NCI-H2171 treated with DMSO at 0.1 percent for 48 hours (cell line): ENCODE data around the gene LGALS7.
"Not testable (repeated sequence)": the region's sequence is repeated elsewhere in the genome, so short reads cannot be mapped to it uniquely, and the experiment has no call there.

Experiments used
- DNase-seq: peaks from one replicate; lab custom pipeline; 2025; lab: John Stamatoyannopoulos, UW

LGALS7 gene

DNA sequence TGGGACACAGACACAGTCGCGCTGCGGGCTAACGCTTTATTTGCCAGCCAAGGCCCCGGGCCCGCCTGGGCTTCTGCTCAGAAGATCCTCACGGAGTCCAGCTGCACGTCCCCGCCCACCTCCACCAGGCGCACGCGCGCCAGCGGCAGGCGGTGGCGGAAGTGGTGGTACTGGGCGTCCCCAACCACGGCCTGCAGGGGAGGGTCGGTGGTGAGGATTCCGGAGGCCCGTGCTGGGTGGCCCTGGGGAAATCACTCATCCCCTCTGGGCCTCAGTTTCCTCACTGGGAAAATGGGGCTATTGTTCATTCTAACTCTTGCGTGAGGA lies 2.4 kb downstream of the LGALS7 start:
- DNase-seq = not testable (repeated sequence)

DNA sequence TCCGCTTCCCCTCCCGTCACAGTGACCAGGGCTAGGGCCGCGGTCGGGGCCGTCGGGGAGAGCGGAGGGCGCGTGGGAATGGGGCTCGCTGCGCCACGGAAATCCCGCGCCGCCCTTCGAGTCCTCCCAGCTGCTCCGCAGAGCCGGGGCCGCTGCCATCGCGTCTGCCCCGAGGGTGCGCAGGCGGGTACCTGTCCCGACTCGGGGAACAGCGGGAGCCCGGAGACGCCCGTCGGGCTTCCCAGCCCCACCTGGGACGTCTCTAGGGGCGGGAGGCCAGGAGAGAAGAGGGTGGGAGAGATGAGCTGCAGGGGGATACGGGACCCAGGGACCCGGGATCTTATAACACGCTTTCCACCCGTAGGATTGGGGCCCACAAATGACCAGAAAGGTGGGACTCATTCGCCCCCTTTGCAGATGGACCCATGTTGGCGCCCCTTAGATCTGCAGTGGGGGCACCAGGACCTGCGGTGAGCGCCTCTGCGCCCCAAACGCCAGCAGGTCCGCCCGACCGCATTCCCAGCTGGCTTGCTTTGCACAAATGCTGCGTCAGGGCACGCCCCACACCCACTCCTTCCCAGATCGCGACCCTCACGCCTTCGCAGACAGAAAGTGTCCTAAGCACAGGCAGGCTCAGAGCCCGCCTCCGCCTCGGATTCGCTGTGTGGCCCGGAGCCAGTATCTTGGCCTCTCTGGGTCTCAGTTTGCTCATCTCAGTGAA lies 2.9 kb downstream of the LGALS7 start:
- not testable (repeated sequence) for DNase-seq

DNA sequence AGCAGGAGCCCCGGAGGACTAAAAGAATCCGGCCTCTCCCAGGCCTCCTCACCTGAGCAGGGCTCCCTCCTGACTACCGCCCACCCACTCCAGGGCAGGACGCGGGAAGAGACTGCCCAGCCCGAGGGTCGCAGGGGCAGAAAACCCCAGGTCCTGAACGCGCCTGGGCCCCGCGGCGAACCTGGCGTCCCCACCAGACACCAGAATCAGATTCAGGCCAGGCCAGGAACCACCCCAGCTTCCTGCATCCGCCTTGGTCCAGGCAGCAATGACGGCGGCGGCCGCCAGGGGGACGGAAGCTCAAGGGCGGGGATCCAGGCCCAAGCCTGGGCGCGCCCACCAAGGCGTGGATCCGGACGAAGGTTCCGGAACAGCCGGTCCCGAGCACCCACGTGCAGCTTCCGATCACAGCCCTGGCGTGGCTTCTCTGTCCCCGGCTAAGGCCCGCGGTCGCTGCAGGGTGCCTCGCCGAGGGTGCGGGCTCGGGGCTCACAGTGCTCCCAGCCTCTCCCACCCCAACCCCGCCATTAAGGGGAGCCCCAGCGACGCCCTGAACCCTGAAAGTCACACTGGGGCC lies 3.6 kb downstream of the LGALS7 start:
- DNase-seq = no peak

DNA sequence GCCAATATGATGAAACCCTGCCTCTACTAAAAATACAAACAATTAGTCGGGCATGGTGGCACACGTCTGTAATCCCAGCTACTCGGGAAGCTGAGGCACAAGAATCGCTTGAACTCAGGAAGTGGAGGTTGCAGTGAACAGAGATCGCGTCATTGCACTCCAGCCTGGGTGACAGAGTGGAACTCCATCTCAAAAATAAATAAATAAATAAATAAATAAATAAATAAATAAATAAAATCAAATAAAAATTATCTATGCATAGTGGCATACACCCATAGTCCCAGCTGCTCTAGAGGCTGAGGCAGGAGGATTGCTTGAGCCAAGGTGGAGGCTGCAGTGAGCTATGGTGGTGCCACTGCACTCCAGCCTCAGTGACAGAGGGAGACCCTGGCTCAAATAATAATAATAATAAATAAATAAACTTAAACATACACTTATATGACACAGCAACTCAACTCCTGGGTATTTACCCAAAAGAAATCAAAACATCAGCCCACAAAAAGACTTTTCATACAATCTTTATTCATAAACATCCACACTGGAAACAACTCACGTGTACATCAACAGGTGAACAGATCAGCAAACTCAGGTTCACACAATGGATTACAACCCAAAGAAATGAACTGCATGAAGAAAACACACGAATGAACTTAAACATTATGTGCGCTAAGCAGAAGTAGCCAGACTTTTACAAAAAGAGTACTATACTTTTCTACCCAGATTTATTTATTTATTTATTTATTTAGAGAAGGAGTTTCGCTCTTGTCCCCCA lies 6.9 kb downstream of the LGALS7 start:
- no peak for DNase-seq

DNA sequence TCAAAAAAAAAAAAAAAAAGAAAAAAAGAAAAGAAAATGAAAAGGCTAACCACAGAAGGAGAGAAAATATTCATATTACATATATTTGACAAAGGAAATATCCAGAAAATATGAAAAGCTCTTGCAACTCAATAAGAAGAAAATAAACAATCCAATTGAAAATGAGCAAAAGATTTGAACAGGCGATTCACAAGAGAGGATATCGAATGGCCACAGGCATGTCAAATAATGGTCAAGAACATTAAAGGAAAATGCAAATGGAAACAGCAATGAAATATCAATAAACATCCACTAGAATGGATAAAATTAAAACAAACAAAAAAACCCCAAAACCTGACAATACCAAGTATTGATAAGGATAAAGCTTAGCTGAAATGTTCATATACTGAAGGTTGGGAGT lies 8.1 kb downstream of the LGALS7 start:
- no peak for DNase-seq

DNA sequence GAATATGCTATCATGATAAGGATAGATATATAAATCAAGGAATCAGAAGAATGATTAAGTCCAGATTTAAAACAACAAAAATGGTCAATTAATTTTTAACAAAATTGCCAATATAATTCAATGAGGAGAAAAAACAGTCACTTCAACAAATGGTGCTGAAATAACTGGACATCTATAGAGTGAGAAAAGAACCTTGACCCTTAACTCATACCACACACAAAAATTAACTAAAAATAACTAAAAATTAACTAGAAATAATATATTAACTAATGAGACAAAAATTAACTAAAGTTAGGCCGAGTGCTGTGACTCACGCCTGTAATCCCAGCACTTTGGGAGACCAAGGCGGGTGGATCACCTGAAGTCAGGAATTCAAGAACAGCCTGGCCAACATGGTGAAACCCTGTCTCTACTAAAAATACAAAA lies 9.5 kb downstream of the LGALS7 start:
- no peak for DNase-seq

DNA sequence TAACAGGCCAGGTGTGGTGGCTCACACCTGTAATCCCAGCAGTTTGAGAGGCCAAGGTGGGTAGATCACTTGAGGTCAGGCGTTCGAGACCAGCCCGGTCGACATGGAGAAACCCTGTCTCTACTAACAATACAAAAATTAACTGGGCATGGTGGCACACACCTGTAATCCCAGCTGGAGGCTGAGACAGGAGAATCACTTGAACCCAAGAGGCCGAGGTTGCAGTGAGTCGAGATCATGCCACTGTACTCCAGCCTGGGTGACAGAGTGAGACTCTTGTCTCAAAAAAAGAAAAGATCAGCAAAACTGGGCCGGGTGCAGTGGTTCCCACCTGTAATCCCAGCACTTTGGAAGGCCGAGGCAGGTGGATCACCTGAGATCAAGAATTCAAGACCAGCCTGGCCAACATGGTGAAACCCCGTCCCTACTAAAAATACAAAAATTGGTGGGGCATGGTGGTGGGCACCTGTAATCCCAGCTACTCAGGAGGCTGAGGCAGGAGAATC lies 11.4 kb downstream of the LGALS7 start:
- not testable (repeated sequence) for DNase-seq

DNA sequence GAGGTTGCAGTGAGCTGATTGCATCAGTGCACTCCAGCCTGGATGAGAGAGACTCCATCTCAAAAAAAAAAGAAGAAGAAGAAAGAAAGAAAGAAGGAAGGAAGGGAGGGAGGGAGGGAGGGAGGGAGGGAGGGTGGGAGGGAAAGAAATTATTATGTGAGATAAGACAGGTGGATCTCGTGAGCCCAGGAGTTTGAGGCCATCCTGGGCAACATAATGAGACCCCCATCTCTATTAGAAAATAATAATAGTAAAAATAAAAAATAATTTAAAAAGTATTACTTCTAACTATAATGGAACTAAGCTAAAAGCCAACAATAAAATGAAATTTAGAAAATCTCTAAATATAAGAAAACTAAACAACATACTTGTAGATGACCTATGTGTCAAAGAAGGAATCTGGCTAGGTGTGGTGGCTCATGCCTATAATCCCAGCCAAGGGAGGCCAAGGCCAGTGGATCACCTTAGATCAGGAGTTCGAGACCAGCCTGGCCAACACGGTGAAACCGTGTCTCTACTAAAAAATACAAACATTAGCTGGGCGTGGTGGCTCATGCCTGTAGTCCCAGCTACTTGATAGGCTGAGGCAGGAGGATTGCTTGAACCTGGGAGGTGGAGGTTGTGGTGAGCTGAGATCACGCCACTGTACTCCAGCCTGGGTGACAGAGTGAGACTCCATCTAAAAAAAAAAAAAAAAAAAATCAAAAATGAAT lies 12.4 kb downstream of the LGALS7 start:
- not testable (repeated sequence) for DNase-seq

DNA sequence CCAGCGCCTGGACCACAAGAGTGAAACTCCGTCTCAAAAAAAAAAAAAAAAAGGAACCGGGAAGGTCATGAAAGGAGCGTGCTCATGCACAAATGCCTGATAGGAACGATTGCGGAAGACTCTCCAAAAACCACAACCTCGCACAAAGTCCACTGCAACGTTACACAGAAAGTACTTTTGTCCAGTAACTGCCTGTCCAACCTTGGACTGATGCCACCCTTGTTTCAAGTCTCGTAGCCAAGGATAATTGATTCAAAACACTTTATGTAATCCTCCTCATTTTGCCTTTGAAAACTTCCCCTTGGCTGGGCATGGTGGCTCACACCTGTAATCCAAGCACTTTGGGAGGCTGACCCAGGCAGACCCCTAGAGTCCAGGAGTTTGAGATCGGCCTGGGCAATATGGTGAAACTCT lies 13.7 kb downstream of the LGALS7 start:
- no peak for DNase-seq

DNA sequence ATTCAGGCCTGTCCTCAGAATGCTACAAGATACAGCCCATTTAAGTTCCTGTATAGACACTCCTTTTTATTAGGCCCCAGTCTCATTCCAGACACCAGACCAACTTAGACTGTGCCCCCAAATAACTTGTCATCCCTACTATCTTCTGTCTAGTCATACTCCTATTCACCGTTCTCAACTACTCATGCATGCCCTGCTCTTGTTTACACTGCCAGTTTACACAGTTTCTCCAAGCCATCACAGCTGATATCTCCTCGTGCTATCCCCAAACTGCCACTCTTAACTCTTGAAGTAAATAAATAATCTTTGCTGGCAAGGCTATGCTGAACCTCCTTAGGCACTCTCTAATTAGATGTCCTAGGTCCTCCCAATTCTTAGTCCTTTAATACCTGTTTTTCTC lies 19.1 kb downstream of the LGALS7 start:
- not testable (repeated sequence) for DNase-seq

DNA sequence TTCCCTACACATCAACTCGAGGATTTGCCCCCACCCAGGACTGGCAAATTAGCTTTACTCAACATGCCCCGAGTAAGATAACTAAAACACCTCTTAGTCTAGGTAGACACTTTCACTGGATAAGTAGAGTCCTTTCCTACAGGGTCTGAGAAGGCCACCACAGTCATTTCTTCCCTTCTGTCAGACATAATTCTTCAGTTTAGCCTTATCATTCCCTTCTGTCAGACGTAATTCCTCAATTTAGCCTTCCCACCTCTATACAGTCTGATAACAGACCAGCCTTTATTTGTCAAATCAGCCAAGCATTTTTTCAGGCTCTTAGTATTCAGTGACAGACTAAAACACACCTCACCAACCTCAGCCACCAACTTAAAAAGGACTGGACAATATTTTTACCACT lies 19.5 kb downstream of the LGALS7 start:
- not testable (repeated sequence) for DNase-seq

DNA sequence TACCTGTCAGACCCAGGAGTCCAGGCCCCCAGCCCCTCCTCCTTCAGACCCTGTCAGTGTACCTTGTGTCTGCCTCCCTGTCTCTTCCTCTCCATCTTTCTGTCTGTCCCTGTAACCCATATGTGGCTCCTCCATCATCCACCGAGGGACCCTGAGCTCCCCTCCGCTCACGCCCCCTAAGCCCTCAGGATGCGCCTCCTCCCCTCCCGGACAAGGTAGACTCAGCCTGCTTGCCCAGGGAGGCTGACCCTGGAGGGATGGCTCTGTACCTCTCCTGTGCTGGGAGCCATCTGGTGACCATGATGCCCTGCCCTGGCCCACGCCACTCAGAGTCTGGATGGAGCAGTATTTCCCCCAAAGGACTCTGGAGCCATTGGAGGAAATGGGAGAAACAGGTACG lies 28.0 kb downstream of the LGALS7 start:
- DNase-seq = no peak

DNA sequence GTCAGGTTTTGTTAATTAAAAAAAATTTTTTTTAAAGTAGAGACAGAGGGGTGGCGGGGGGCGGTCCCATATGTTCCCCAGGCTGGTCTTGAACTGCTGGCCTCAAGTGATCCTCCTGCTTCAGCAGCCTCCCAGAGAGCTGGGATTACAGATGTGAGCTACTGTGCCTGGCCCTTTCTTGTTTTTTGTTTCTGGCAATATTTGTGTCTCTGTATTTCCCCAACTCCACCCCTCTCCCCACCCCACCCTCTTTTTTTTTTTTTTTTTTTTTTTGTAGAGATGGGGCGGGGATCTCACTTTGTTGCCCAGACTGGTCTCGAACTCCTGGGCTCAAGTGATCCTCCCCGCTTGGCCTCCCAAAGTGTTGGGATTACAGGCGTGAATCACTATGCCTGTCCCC lies 28.4 kb downstream of the LGALS7 start:
- DNase-seq = no peak

DNA sequence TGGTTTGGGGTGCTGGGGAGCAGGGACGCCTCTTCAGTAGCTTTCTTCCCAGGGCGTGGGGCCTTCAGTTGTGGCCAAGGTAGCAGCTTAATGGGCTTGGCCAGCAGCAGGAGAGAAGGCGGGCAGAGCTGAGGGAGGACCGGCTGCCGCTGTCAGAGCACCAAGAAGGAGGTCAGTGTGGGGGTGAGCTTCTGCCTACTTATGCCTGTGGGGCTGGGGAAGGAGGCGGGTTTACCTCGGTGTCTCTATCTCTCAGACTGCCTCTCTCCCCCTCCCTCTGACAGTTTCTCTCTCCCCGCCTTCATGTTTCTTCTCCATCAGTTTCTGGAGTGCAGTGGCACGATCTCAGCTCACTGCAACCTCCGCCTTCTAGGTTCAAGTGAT lies 29.0 kb downstream of the LGALS7 start, which contains the start of gene CAPN12:
CAPN12 (minus strand) TSS at position 177 of the 384 bp plus-strand sequence. CDS start 309 bp downstream, outside the sequence.
- no peak for DNase-seq

DNA sequence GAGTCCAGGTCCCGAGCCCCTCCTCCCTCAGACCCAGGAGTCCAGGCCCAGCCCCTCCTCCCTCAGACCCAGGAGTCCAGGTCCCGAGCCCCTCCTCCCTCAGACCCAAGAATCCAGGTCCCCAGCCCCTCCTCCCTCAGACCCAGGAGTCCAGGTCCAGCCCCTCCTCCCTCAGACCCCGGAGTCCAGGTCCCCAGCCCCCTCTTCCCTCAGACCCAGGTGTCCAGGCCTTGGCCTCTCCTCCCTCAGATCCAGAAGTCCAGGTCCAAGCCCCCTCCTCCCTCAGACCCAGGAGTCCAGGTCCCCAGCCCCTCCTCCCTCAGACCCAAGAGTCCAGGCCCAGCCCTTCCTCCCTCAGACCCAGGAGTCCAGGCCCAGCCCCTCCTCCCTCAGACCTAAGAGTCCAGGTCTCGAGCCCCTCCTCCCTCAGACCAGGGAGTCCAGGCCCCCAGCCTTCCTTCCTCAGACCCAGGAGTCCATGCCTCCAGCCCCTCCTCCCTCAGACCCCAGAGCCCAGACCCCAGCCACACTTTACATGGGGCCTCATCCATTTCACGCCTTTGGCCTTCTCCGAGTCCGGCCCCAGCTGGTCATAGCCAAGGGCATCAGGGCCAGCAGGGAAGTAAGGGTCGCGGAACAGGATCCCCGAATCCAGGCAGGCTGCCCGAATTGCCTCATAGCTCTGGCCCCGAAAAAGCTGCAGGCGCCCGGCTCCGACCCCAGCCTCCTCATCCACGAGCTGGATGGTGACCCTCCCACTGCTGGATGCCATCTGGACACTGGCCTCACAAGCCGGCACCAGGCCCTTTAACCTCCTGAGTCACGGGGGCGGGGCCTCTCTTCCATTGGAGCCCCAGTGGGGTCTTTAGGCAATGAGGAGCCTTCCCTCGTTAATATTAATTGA lies 29.7 kb downstream of the LGALS7 start:
- DNase-seq = no peak

DNA sequence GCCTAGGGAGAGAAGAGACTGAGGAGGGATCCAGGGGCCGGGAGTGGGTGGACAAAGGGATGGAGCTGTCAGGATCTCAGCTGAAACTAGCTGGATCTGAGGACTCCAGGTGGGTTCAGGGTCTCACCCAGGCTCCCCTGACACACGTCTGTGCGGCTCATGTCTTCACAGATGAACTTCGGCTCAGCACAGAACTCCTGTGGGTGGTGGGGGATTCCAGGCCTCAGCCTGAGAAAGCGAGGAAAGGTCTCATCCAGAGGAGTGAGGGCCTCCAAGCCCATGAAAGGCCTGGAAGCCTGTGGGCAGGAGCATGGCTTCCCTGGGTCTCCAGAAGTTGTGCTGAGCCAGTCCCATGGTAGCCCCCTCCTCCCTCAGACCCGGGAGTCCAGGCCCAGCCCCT lies 30.4 kb downstream of the LGALS7 start:
- DNase-seq = no peak

DNA sequence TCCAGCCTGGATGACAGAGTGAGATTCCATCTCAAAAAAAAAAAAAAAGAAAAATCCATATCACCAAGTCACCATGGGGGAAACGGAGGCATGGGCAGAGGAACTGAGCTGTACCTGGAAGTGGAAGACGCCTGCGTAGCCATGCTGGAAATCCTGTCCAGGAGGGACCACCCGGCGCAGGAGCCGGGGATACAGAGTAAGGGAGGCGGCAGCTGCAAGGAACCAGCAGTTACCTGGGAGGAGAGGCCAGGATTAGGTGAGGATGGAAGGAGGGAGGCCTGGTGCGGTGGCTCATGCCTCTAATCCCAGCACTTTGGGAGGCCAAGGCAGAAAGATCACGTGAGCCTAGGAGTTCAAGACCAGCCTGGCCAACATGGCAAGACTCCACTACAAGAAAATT lies 31.0 kb downstream of the LGALS7 start:
- no peak for DNase-seq

DNA sequence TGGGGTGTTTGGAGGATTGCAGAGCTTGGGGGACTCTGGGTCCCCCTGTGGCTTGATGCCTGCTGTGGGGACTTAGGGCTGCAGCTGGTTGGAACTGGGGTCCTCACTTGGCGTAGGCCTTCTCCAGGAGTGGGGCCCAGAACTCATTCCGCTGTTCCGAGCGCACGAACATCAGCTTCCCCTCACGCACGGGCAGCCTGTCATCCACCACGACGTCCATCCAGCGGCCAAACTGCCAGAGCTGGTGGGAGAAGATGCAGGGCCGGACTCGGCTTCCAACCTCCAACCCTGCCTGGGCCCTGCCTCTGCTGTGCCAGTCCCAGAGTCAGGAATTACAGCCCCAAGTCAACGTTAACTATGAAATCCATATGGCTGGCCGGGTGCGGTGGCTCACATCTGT lies 31.6 kb downstream of the LGALS7 start:
- DNase-seq = no peak

DNA sequence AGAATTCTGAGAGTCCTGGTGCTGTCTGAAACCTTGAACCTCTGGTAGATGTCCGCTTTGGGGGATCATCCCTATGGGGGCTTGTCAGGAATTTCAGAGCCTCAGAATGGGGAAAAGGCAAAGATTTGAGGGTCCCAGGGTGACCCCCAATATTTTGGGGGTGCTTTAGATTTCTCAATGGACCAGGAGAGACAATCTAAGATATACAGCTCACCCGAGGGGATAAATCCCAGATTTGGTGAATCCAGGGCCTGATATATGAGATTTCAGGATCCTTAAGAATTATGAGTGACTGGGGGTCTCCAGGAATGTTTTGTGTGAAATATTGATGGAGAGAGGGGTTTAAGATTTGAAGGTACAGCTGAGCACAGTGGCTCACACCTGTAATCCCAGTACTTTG lies 32.4 kb downstream of the LGALS7 start:
- DNase-seq = no peak

DNA sequence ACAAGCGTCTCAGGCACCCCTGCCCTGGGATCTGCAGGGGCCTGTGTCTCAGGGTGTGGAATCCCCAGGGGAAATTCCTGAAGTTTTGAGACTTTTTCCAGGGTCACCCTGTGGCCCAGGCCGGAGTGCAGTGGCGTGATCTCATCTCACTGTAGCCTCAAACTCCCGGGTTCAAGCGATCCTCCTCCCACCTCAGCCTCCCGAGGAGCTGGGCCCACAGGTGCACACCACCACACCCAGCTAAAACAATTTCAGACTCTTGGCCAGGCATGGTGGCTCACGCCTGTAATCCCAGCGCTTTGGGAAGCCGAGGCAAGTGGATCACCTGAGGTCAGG lies 33.1 kb downstream of the LGALS7 start:
- no peak for DNase-seq

DNA sequence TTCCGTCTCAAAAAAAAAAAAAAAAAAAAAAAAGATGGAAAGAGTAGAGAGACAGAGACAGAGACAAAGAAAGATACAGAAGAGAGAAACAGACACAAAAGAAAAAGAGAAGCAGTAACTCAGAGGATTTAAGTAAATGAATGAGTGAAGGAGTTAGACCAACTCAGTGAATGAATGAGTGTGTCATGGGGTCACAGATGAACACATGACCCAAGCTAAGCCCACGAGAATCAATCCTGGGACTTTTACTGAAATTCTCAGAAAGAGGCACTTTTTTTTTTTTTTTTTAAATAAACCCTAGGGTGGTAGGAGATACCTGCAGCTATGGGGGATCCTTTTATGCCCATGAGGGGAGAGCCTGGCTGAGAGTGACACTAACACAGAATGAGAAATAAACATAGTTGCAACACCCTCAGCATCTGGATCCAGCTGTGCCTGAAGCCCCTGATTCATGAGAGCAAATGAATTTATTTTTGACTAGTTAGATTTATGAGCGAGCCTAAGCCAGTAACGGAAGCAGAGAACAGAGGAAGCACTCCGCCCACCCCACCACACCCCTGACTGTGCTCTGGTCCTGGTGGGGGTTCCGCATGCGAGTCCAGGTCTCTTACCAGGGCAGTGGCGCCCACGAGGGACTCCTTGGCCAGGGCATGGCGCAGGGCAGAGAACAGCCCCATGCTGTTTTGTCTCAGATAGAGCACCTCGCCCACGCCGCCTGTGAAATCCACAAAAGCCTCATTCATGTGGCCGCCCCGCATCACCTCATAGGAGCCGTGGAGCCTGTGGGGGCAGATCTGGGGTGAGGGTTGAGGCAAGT lies 33.7 kb downstream of the LGALS7 start:
- DNase-seq = no peak
